ENCODE measurements around the gene MKRN1.
"Not testable (repeated sequence)": the region's sequence is repeated elsewhere in the genome, so short reads cannot be mapped to it uniquely, and the experiment has no call there.

MKRN1 gene, protein sequence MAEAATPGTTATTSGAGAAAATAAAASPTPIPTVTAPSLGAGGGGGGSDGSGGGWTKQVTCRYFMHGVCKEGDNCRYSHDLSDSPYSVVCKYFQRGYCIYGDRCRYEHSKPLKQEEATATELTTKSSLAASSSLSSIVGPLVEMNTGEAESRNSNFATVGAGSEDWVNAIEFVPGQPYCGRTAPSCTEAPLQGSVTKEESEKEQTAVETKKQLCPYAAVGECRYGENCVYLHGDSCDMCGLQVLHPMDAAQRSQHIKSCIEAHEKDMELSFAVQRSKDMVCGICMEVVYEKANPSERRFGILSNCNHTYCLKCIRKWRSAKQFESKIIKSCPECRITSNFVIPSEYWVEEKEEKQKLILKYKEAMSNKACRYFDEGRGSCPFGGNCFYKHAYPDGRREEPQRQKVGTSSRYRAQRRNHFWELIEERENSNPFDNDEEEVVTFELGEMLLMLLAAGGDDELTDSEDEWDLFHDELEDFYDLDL

DNA sequence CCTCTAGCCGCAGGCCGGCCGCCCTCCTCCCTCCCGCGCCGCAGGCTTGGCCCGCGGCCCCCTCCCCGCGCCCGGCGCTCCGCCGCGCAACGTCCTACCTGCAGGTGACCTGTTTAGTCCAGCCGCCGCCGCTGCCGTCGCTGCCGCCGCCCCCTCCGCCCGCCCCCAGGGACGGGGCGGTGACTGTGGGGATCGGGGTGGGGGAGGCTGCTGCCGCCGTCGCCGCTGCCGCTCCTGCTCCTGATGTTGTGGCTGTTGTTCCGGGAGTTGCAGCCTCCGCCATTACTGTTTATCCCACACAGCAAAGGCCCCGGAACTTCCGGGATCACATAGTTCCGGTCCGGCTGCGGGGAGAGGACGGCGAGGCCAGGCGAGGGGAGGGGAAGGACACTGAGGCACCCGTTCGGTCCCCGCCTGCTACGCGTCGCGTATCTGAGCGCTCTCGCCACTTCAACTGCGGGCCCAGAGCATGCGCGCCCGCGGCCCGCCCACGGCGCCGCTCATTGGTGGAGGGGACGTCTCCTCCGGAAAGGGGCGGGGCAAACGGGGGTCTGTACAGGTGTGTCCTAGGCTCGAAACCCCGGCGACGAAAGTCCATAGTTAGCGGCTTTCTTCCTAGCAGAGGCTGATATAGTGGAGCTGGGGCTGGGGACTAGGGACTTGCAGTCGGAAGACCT is at the start of gene MKRN1:
TSS of gene MKRN1 (minus strand) at position 444 of the 677 bp plus-strand sequence. CDS start at position 283, 161 bp downstream.
- peak; percentile 98 for DNase-seq

DNA sequence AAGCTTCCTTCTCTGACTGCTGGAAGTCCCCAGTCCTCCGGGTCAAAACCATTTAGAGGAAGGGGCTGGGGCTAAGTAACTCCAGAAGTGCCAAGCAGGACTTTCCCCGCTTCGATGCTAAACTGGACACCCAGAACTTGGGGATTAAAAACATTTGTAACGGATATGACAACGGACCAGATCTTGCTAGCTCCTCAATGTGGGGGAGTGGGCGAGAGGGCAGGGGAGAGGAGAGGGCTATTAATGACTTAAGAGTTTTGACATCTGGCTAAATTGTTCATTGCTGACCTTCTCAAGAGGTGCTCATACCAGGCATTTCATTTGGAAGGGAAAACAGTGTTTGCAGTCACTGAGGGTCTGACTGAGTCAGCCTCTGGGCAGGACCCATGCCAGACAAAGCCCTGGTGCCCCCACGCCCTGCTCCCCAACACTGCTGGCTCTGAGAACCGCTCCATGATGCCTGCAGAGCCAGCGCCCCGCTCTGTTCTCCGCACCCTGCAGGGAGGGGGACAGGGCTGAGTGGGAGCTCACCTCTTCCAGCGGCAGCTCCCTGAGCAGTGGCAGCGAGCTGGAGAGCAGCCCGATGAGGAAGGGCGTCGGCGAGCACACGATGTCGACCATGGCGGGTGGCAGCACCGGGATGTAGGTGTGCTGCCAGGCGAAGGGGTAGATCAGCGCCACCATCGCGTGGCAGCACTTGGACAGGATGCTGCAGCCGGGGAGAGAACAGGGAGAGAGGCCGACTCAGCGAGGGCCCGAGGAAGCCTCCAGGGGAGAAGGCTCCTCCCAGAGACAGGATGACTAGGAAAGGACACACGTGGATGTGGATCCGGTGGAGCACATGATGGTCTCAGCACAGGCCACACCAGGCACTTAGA is 47.7 kb upstream of the MKRN1 start:
- DNase-seq: no peak

DNA sequence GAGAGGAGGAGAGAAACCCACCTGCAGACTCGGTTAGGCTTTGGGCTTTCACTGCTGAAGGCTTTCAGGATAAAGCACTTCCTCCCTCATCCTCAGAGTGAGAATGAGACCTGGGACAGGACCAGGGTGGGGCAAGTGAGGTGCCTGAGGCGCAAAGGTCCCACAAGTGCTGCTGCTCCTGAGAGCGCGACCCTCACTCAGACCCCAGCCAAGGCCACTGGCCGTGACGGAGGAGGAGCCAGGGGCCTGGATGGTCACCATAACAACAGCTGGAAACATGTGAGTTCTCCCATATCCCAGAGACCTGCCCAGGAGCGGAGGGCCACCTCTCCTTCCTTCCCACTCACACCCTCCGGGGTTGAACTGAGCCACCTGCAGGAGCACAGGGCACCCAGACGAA is 46.9 kb upstream of the MKRN1 start:
- no peak for DNase-seq

DNA sequence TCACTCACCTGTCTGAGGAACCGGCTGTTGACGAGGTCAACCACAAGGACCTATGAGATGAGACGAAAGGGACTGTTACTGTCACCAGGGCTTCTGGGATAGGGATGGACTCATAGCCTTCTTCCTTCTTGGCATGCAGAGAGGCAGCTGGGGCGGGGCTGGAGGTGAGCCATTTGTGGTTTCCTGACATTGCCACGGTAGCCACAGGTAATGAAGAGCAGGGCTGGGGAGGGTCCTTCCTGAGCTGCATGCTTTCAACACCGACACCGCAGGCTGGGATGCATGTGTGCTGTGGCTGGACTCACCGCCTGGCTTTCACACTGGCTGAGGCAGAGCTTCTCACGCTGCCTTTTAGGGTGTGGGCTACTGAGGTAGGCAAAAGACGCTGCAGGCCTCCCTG is 46.4 kb upstream of the MKRN1 start:
- DNase-seq: no peak

DNA sequence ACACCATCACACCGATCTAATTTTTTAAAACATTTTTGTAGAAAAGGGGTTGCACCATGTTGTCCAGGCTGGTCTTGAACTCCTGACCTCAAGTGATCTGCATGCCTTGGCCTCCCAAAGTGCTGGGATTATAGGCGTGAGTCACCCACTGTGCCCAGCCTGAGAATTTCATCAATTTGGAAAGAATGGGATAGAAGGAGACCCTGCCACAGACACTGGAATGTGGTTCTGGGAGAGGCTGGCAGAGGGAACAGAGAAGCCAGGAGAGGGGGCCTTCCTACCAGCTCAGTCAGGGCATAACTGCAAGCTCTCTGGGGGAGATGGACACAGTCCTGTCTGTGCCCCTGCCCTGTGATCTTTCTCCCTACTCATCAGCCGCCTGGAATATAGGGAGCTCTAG is 42.1 kb upstream of the MKRN1 start:
- no peak for DNase-seq

DNA sequence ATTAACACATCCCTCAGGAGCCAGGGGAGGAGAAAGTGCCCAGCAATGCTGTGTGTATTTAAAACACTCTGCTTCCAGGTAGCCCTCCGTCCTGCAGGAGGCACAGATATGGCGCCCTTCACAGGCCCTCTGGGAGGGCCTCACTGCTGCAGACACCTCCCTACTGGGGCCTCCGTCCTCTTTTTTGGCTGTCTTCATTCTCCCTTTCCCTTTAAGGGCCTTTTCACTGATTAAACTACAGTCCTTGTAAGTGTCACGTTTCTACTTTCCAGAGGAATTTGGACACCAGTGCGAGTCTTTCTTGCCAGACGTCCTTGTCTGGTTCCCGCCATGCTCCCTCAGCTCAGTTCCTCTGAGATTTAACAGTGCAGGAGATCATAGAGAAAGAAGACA is 39.7 kb upstream of the MKRN1 start:
- no peak for DNase-seq

DNA sequence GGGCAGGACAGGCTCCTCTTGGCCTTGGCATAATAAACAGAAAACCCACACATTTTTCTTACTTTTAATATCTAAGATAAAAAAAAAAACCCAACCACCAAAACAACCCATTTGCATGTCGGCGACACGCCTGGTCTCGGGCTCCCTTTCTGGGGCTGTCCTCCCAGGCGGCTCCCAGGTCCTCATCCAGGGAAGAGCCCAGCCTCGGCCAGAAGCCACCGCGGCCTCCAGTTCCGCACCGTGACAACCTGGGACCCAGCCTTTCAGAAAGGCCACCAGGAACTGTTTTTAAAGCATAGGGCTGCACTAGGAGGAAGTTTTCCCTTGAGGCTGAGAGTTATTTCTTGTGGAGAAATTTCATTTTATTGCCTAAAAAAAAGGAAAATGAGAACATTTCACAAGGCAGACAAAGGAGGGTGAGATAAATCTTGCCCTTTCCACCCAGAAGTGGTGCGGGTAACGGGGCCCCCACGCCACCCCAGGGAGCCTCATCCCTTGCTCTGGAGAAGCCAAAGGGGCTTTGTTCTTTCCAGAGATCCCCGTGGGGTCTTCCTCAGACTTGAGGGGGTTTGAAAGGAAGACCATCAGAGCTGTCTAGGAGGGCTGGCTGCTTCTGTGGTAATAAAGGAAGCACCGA is 39.2 kb upstream of the MKRN1 start:
- no peak for DNase-seq

DNA sequence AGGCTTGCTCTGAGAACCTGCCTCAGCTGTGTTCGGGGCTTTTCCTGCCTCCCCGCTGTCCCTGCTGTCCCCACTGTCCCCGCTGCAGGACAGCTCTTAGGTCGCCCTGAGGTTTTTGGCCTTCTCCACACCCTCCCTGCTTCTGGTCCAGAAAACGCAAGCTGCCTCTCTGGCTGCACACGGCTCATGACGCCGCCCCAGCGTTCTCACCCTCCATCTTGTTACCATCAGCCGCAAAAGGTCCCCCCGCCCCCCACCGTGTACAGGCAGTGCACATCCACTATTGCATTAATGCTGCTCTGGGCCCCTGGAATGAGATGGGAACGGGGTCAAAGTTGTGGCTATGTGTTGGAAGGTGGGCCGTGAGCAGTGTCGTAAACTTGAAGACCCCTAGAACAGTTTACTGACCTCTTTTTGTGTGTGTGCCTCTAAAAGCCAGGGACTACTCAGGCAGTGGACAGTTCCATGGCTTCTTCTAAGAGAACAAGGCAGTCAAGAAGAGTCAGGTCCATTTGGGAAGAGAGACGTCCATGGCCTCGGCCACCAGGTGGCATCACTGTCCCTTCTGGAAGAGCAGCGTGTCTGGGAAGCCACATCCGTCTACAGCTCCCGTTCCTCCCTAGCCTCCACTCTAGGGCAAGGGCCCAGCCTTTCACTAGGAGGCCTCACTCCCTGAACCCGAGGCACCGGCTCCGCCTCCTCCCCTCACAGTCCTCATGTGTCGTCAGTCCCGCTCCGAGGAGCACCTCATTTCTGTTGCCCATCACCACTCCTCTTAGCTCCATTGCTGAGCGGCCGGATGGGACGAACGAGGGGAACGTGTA is 38.5 kb upstream of the MKRN1 start:
- DNase-seq: peak; percentile 96

DNA sequence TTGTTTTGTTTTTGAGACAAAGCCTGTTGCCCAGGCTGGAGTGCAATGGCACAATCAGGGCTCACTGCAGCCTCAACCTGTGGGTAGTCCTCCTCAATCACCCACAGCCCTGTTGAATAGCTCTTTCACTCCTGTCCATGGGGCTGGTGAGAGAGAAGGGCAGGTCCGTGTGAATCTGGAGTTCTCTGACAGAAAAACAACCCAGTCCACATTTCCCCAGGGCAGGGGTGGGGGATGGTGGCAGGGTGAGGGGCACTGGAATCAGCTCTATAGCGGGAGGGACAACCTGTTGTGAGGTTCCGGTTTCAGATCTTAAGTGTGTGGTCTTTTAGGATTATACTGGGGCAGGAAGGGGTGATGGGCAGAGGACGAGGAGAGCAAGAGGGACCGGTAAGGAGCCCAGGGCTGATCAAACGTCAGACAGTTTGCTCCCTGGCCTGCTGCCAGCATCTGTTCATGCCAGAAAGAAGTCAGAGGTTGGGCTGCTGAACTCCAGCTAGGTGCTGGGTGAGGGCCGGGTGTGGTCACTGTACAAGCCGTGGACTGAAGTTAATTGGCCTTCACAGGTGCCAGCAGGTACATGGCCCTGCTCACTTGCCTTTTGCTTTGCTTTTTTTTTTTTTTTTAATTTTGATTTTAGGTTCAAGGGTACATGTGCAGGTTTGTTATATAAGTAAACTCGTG is 33.2 kb upstream of the MKRN1 start:
- DNase-seq: peak; percentile 74

DNA sequence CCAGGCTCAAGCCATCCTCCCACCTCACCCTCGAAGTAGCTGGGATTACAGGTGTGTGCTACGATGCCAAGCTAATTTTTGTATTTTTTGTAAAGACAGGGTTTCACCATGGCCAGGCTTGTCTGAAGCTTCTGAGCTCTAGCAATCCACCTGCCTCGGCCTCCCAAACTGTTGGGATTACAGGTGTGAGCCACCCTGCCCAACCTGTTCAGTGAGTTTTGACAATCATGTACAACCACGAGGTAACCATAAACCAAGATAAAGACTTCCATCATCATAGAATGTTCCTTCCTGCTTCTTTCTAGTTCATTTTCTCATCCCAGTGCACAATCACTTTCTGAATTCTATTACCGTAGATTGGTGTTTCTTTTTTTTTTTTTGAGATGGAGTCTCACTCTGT is 30.5 kb upstream of the MKRN1 start:
- DNase-seq: no peak

DNA sequence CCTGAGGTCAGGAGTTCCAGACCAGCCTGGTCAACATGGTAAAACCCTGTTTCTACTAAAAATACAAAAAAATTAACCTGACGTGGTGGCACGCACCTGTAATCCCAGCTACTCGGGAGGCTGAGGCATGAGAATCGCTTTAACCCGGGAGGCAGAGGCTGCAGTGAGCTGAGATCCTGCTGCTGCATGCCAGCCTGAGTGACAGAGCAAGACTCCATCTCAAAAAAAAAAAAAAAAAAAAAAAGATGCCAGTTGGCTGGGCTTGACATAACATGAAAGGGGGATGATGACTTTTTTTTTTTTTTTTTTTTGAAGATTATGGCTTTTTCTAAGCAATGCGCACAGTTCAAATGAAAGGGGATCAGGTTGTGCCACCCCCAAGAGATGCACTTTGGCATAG is 28.3 kb upstream of the MKRN1 start:
- DNase-seq: not testable (repeated sequence)

DNA sequence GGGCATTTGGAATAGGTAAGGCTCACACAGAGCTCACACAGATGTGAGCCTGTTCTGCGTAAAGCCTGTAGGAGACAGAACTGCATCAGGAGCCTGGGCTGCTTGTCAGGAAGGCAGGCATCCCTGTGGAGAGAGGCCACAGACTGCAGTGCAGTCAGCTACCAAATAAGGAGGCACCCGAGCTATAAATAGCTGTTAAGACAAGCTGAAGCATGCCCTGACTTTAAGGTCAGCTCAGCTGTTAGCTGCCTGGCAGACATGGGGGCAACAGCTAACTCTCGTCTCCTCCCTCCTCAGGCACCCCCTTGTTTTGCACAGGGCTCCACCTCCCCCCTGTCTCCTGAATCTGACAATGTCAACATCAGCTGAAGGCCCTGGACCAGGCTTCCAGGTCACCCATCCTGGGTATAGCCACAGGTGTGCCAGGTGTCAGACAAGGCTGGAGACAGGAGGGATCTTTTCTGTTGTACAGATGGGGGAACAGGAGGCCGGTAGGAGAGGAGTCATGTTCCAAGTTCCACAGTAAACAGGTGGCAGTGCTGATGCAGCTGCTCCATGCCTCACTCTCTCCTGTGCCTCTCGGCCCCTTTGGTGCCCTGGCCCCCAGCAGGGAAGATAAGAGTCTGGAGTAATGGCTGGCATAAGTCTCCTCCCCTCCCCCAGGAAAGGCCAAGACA is 27.6 kb upstream of the MKRN1 start:
- DNase-seq: peak; percentile 80

DNA sequence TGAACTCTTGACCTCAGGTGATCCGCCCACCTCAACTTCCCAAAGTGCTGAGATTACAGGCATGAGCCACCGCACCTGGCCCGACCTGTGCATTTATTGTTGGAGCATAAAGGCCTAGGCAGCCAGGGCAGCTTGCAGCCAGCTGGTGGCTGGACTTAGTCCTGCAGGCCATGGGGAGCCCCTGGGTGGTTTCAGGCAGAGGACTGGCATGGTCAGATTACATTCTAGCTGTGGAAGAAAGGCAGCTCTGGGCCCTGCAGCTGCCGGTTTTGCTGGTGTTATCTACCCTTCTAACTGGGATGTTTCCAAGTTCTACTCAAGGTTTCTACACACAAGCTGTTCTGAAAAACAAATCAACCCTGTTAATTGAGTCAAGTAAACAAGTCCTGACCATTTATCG is 22.7 kb upstream of the MKRN1 start:
- DNase-seq: peak; percentile 14

DNA sequence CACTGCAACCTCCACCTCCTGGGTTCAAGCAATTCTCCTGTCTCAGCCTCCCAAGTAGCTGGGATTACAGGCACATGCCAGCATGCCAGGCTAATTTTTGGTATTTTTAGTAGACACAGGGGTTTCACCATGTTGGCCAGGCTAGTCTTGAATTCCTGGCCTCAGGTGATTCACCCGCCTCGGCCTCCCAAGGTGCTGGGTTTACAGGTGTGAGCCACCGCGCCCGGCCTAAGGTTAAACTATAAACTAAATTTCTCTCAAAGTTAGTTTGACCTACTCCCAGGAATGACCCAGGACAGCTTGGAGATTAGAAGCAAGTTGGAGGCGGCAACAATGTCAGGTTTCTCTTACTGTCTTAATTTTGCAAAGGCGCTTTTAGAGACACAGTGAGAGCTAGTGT is 18.5 kb upstream of the MKRN1 start:
- DNase-seq: not testable (repeated sequence)

DNA sequence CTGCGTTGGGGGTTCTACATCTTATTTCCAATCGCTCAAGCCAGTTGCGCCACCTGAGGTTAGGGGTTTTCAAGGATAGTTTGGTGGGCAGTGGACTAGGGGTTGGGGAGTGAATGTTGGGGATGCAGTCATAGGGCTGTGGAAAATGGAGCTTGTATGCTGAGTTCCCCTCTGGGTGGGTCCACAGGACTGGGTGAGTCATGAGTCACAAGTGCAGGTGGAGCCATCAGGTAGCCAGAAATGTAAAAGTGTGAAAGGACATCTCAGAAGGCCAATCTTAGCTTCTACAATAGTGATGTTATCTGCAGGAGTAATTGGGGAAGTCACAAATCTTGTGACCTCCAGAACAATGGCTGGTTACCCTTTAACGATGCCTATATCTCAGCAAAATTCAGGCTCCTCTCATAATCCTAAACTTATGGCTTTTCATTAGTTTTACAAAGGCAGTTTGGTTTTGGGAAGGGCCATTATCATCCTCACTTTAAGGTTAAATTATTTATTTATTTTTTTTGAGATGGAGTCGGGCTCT is 18.0 kb upstream of the MKRN1 start:
- DNase-seq: no peak

DNA sequence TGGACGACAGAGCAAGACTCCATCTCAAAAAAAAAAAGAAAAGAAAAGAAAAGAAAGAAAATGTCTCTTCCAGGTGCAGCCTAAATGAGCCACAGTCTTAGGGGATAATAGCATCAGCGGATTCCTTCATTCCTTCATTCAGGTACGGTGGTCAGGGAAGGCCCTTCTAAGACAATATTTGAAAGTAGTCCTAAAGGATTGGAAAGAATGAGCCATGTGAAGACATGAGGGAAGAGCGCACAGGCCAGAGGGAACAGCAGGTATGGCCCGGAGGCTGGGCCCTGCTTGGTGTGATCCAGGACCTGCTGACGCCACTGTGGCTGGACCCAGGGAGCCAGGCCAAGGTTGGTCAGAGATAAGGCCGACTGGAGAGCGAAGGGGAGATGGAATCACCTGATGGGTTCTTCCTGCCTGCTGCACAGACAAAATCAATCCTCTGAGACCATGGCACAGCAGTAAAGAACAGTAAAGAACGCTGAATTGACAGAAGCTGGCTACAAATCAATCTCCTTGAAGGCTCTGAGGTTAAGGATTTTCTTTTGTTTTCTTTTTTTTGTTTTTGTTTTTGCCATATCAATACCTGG is 16.3 kb upstream of the MKRN1 start:
- DNase-seq: no peak

DNA sequence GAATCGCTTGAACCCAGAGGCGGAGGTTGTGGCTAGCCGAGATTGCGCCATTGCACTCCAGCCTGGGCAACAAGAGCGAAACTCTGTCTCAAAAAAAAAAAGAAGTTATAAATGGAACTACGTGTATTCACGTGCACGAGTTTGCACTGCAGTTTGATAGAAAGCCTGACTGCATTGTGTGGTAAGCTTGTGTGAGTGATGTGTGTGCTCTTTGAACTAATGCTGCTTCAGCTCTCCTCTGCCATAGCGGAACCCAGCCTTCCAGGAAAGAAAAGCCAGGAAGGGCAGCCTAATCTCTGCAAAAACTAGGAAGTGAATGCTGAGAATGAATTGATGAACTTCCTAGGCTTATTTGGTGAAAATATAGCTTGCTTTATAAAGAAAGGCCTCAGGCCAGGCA is 15.6 kb upstream of the MKRN1 start:
- DNase-seq: no peak

DNA sequence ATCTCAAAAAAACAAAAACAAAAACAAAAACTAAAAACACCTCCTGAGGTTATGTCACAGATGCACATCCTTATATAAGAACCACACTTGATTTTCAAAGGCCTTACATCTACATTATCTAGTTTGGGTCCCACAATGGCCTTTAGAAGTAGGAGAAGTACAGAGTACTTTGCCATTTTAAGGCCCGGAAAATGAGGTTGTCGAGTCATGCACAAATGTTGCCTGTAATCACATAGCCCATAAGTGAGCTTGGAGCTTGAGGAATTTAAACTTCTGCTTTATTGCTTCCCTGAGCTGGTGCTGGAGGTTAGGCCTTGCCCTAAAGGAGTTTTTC is 9.7 kb upstream of the MKRN1 start:
- DNase-seq: no peak

DNA sequence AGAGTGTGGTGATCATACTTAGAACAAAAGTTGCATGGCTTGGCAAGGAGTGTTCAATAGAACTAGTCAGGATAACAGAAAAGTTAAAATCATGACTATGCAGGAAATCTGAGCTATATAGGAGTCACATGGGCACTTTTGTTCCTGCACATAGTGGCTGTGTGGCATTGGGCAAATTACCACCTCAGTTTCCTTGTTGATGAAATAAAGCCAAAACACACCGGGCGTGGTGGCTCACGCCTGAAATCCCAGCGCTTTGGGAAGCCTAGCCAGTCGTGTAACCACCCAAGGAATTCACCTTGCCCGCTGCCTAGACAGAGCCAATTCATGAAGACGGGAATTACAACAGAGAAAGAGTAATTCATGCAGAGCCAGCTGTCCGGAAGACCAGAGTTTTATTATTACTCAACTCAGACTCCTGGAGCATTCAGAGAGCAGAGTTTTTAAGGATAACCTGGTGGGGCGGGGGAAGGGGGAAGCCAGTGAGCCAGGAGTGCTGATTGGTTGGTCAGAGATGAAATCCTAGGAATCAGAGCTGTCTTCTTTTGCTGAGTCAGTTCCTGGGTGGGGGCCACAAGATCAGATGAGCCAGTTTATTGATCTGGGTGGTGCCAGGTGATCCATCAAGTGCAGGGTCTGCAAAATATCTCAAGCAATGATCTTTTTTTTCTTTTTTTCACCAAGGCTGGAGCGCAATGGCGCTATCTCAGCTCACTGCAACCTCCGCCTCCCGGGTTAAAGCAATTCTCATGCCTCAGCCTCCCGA is 6.4 kb upstream of the MKRN1 start:
- DNase-seq: no peak
